ENCODE results near the gene NEDD4.

DNA sequence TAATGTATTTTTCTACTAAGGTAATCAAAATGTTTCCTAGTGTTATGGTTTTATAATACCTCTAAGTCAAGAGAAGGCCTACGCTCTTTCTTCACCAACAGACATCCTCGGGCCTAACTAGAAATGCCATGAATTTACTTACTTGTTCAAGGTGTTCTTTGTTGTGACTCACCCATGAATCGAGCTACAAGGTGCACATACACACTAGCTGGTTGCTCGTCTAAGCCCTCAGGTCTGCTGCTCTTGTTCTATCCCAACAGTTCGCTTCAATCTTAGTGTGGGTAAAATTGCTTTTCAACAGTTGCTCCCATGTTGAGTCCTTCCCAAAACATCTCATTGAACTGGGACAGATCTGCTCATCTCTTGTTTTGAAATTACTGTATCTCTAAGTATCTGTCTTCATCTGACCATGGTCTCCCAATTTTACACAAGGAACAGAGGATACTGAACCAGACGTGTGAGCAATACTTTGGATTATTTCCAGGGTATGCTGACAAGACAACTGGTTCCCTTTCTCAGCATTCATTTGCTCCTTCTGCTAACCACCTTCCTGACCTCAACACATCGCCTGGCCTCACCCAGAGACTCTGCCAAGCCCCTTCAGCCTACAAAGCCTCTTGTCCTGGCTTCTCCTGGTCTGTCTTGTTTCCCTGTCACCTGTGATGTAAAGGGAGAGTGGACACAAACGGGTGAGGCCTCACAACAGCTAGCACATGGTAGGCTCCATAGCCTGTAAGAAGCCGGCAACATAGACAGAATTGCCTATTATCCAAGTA, 84.2 kb downstream of the NEDD4 start:
- TF ChIP-seq, protein P1, sequence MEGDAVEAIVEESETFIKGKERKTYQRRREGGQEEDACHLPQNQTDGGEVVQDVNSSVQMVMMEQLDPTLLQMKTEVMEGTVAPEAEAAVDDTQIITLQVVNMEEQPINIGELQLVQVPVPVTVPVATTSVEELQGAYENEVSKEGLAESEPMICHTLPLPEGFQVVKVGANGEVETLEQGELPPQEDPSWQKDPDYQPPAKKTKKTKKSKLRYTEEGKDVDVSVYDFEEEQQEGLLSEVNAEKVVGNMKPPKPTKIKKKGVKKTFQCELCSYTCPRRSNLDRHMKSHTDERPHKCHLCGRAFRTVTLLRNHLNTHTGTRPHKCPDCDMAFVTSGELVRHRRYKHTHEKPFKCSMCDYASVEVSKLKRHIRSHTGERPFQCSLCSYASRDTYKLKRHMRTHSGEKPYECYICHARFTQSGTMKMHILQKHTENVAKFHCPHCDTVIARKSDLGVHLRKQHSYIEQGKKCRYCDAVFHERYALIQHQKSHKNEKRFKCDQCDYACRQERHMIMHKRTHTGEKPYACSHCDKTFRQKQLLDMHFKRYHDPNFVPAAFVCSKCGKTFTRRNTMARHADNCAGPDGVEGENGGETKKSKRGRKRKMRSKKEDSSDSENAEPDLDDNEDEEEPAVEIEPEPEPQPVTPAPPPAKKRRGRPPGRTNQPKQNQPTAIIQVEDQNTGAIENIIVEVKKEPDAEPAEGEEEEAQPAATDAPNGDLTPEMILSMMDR (IDR thresholded peaks at IDR 0.05; ENCODE audit: low read depth, low read length, poor library complexity, severe bottlenecking), result no peak
- TF ChIP-seq EZH2phosphoT487 (IDR thresholded peaks at IDR 0.05; ENCODE audit: borderline replicate concordance, low read length), result no peak
